GM23338 (cell line): ENCODE measurements around the gene ACTA2. TPM values are rescaled to one million over a fixed set of nuclear protein-coding genes. Genes with fewer than 3 reads are reported as not detected.

ENCODE experiments used
- ATAC-seq: fragments of 200-7000 bp; cut with Tn5 transposase; 3 replicates; pipeline ENCODE4 v1.9.1; 2020
- DNase-seq: peaks from one replicate; pipeline ENCODE4 v3.0.0-alpha.2; 2015; ENCODE audit warnings: low spot score
- H2AFZ ChIP-seq: fragments of 200-600 bp; sonication (generic); 2 replicates; pipeline ENCODE4 v1.8.0; 2016; ENCODE audit warnings: antibody characterized with exemption, mild to moderate bottlenecking, moderate library complexity
- H3F3A ChIP-seq: fragments of 200-600 bp; sonication (generic); replicated peaks from 2 replicates; pipeline ENCODE4 v1.8.0; 2017; ENCODE audit warnings: antibody characterized with exemption, mixed run types, low read depth
- H3K27ac ChIP-seq: fragments of 200-600 bp; sonication (generic); 2 replicates; pipeline ENCODE4 v1.6.1; 2016; ENCODE audit warnings: low read depth
- H3K27me3 ChIP-seq: fragments of 200-600 bp; sonication (generic); 2 replicates; pipeline ENCODE4 v1.8.0; 2016; ENCODE audit warnings: mild to moderate bottlenecking, mixed run types, moderate library complexity; ENCODE audit not compliant: insufficient read depth
- H3K36me3 ChIP-seq: fragments of 200-600 bp; sonication (generic); 2 replicates; pipeline ENCODE4 v1.8.0; 2016; ENCODE audit warnings: mild to moderate bottlenecking; ENCODE audit not compliant: insufficient read depth
- H3K4me1 ChIP-seq: fragments of 200-600 bp; sonication (generic); 2 replicates; pipeline ENCODE4 v1.8.0; 2016; ENCODE audit warnings: mild to moderate bottlenecking, moderate library complexity; ENCODE audit not compliant: insufficient read depth
- H3K4me2 ChIP-seq: fragments of 200-600 bp; sonication (generic); 2 replicates; pipeline ENCODE4 v1.7.1; 2017; ENCODE audit warnings: mixed run types
- H3K4me3 ChIP-seq: fragments of 200-600 bp; sonication (generic); 2 replicates; pipeline ENCODE4 v1.6.1; 2016; ENCODE audit warnings: mixed run types
- H3K79me2 ChIP-seq: fragments of 200-600 bp; sonication (generic); replicated peaks from 2 replicates; pipeline ENCODE4 v1.8.0; 2017; ENCODE audit warnings: mild to moderate bottlenecking; ENCODE audit not compliant: insufficient read depth
- H3K9me2 ChIP-seq: fragments of 200-600 bp; sonication (generic); 2 replicates; pipeline ENCODE4 v1.8.0; 2017; ENCODE audit not compliant: insufficient read depth
- H4K20me1 ChIP-seq: fragments of 200-600 bp; sonication (generic); replicated peaks from 2 replicates; pipeline ENCODE4 v1.8.0; 2017; ENCODE audit warnings: mild to moderate bottlenecking; ENCODE audit not compliant: insufficient read depth
- H3K27ac Mint-ChIP-seq: 2 replicates; pipeline ENCODE4 v1.8.0; 2020; ENCODE audit warnings: inconsistent platforms, mild to moderate bottlenecking, moderate library complexity, mixed read lengths
- H3K27me3 Mint-ChIP-seq: 3 replicates; pipeline ENCODE4 v1.8.0; 2022; ENCODE audit warnings: low read depth, mild to moderate bottlenecking, moderate library complexity, mixed read lengths, inconsistent platforms; ENCODE audit not compliant: insufficient read depth, poor library complexity
- H3K36me3 Mint-ChIP-seq: 3 replicates; pipeline ENCODE4 v1.8.0; 2021; ENCODE audit warnings: low read depth, mild to moderate bottlenecking, inconsistent platforms, moderate library complexity, mixed read lengths
- H3K4me1 Mint-ChIP-seq: 3 replicates; pipeline ENCODE4 v1.8.0; 2020; ENCODE audit warnings: mild to moderate bottlenecking, inconsistent platforms, mixed read lengths
- H3K4me3 Mint-ChIP-seq: 3 replicates; pipeline ENCODE4 v1.8.0; 2021; ENCODE audit warnings: moderate library complexity, mild to moderate bottlenecking, inconsistent platforms, mixed read lengths
- H3K9me3 Mint-ChIP-seq: 3 replicates; pipeline ENCODE4 v1.8.0; 2020; ENCODE audit warnings: moderate library complexity, mild to moderate bottlenecking, inconsistent platforms, mixed read lengths
- EZH2 ChIP-seq: fragments of 200-600 bp; sonication (generic); IDR thresholded peaks from one replicate; pipeline ENCODE4 v1.8.0; 2017; ENCODE audit warnings: antibody characterized with exemption, mild to moderate bottlenecking, low read depth; ENCODE audit not compliant: unreplicated experiment
- EZH2phosphoT487 ChIP-seq: fragments of 200-600 bp; sonication (generic); IDR thresholded peaks from one replicate; pipeline ENCODE4 v1.8.1; 2018; ENCODE audit warnings: antibody characterized with exemption; ENCODE audit not compliant: unreplicated experiment
- JUNB ChIP-seq: IDR thresholded peaks from one replicate; pipeline ENCODE4 v1.6.1; 2016; ENCODE audit warnings: antibody characterized with exemption; ENCODE audit not compliant: unreplicated experiment
- NANOG ChIP-seq: IDR thresholded peaks from 2 replicates; pipeline ENCODE4 v1.6.1; 2016; ENCODE audit warnings: antibody characterized with exemption, borderline replicate concordance
- STAT1 ChIP-seq: IDR thresholded peaks from one replicate; pipeline ENCODE4 v1.6.1; 2016; ENCODE audit warnings: antibody characterized with exemption; ENCODE audit not compliant: unreplicated experiment
- ZNF114 ChIP-seq: fragments of 250-450 bp; sonication (Bioruptor Pico); IDR thresholded peaks from 2 replicates; pipeline ENCODE4 v1.5.0; 2020; ENCODE audit warnings: mild to moderate bottlenecking, moderate library complexity
- ZNF331 ChIP-seq: fragments of 250-450 bp; sonication (Bioruptor Pico); IDR thresholded peaks from 2 replicates; pipeline ENCODE4 v1.5.0; 2020; ENCODE audit warnings: low read depth, mild to moderate bottlenecking, moderate library complexity
- polyA plus RNA-seq: library from polyadenylated mRNA; unstranded; fragments of >200 nt; fragmentation: Nextera tagmentation; extraction: Ambion mirVana; gene quantifications from 2 replicates; pipeline ENCODE4 v1.2.1, GENCODE V29; 2016
- total RNA-seq: library from RNA; depleted of rRNA; stranded (reverse); fragments of >200 nt; shearing (Covaris generic); gene quantifications from 2 replicates; pipeline ENCODE4 v1.2.3, GENCODE V29; 2014
- TF ChIP-seq, protein P1 (sequence below): fragments of 250-450 bp; sonication (Bioruptor Pico); IDR thresholded peaks from 2 replicates; pipeline ENCODE4 v1.5.0; 2020; ENCODE audit warnings: mild to moderate bottlenecking, moderate library complexity

The ACTA2 gene
- total and polyA plus RNA-seq, 2 experiments from 2014 or later: 3.4 to 9.4 TPM

GRCh38 chr10:88978463-88978862 lies 25.9 kb upstream of the ACTA2 start:
- Histone ChIP-seq H2AFZ (no peak overlapping the region), H3K4me1 (no peaks in the 10 kb centered on the region), H3K4me3 (no peak overlapping the region), H3K36me3 (no peaks in the 10 kb centered on the region), H3K79me2 (no peaks in the 10 kb centered on the region), H4K20me1 (no peaks in the 10 kb centered on the region), H3K9me2 (0 out of 2 replicates have a peak, but pooled peaks cover 2% of the 10 kb centered on the region), H3K27me3 (no peaks in the 10 kb centered on the region), H3K4me2 (no peak overlapping the region), H3K27ac (no peak overlapping the region), H3F3A (no peaks in the 10 kb centered on the region)
- no peaks in the 10 kb centered on the region for H3K27me3 Mint-ChIP-seq
- H3K36me3 Mint-ChIP-seq: no peaks in the 10 kb centered on the region
- peaks cover 4% of the 10 kb centered on the region; the same call in 2 of the 3 replicates for H3K4me1 Mint-ChIP-seq
- TF ChIP-seq EZH2phosphoT487 (no peak), ZNF114 (CRISPR knock-in tag) (no peak), EZH2 (no peak), STAT1 (no peak), NANOG (no peak), ZNF331 (CRISPR knock-in tag) (no peak), JUNB (no peak)
- TF ChIP-seq, protein P1, sequence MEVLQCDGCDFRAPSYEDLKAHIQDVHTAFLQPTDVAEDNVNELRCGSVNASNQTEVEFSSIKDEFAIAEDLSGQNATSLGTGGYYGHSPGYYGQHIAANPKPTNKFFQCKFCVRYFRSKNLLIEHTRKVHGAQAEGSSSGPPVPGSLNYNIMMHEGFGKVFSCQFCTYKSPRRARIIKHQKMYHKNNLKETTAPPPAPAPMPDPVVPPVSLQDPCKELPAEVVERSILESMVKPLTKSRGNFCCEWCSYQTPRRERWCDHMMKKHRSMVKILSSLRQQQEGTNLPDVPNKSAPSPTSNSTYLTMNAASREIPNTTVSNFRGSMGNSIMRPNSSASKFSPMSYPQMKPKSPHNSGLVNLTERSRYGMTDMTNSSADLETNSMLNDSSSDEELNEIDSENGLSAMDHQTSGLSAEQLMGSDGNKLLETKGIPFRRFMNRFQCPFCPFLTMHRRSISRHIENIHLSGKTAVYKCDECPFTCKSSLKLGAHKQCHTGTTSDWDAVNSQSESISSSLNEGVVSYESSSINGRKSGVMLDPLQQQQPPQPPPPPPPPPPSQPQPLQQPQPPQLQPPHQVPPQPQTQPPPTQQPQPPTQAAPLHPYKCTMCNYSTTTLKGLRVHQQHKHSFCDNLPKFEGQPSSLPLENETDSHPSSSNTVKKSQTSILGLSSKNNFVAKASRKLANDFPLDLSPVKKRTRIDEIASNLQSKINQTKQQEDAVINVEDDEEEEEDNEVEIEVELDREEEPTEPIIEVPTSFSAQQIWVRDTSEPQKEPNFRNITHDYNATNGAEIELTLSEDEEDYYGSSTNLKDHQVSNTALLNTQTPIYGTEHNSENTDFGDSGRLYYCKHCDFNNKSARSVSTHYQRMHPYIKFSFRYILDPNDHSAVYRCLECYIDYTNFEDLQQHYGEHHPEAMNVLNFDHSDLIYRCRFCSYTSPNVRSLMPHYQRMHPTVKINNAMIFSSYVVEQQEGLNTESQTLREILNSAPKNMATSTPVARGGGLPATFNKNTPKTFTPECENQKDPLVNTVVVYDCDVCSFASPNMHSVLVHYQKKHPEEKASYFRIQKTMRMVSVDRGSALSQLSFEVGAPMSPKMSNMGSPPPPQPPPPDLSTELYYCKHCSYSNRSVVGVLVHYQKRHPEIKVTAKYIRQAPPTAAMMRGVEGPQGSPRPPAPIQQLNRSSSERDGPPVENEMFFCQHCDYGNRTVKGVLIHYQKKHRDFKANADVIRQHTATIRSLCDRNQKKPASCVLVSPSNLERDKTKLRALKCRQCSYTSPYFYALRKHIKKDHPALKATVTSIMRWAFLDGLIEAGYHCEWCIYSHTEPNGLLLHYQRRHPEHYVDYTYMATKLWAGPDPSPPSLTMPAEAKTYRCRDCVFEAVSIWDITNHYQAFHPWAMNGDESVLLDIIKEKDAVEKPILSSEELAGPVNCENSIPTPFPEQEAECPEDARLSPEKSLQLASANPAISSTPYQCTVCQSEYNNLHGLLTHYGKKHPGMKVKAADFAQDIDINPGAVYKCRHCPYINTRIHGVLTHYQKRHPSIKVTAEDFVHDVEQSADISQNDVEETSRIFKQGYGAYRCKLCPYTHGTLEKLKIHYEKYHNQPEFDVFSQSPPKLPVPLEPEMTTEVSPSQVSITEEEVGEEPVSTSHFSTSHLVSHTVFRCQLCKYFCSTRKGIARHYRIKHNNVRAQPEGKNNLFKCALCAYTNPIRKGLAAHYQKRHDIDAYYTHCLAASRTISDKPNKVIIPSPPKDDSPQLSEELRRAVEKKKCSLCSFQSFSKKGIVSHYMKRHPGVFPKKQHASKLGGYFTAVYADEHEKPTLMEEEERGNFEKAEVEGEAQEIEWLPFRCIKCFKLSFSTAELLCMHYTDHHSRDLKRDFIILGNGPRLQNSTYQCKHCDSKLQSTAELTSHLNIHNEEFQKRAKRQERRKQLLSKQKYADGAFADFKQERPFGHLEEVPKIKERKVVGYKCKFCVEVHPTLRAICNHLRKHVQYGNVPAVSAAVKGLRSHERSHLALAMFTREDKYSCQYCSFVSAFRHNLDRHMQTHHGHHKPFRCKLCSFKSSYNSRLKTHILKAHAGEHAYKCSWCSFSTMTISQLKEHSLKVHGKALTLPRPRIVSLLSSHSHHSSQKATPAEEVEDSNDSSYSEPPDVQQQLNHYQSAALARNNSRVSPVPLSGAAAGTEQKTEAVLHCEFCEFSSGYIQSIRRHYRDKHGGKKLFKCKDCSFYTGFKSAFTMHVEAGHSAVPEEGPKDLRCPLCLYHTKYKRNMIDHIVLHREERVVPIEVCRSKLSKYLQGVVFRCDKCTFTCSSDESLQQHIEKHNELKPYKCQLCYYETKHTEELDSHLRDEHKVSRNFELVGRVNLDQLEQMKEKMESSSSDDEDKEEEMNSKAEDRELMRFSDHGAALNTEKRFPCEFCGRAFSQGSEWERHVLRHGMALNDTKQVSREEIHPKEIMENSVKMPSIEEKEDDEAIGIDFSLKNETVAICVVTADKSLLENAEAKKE (CRISPR knock-in tag): no peak
- H3K9me3 Mint-ChIP-seq: no peaks in the 10 kb centered on the region
- no peak overlapping the region for H3K27ac Mint-ChIP-seq
- no peak for ATAC-seq
- no peak overlapping the region for H3K4me3 Mint-ChIP-seq
- DNase-seq: no peak
